HEK293 (cell line): ENCODE data around the gene VDR.

Experiments
- BCL11B ChIP-seq: fragments of 450-650 bp; formaldehyde crosslinking; IDR thresholded peaks from 2 replicates; pipeline ENCODE4 v1.5.1; 2016; ENCODE audit warnings: low read depth, missing biosample characterization, missing genetic modification characterization
- GLI2 ChIP-seq: fragments of 450-650 bp; formaldehyde crosslinking; IDR thresholded peaks from 2 replicates; pipeline ENCODE4; 2017; ENCODE audit warnings: missing biosample characterization, missing genetic modification characterization, low read depth, borderline replicate concordance
- MZF1 ChIP-seq: fragments of 450-650 bp; formaldehyde crosslinking; IDR thresholded peaks from 2 replicates; pipeline ENCODE4 v1.5.1; 2017; ENCODE audit warnings: missing biosample characterization, missing genetic modification characterization, borderline replicate concordance
- OVOL3 ChIP-seq: fragments of 450-650 bp; formaldehyde crosslinking; IDR thresholded peaks from 2 replicates; pipeline ENCODE4 v1.5.1; 2016; ENCODE audit warnings: missing biosample characterization, missing genetic modification characterization
- REST ChIP-seq: fragments of 450-650 bp; formaldehyde crosslinking; IDR thresholded peaks from 2 replicates; pipeline ENCODE4 v1.5.1; 2016; ENCODE audit warnings: missing biosample characterization, missing genetic modification characterization
- ZBTB1 ChIP-seq: fragments of 450-650 bp; formaldehyde crosslinking; IDR thresholded peaks from 2 replicates; pipeline ENCODE4 v1.5.1; 2016; ENCODE audit warnings: missing biosample characterization, missing genetic modification characterization
- ZFHX2 ChIP-seq: fragments of 450-650 bp; formaldehyde crosslinking; conservative IDR thresholded peaks from 2 replicates; pipeline ENCODE4 v1.5.1; 2016; ENCODE audit warnings: missing biosample characterization, missing genetic modification characterization
- ZIC2 ChIP-seq: fragments of 450-650 bp; formaldehyde crosslinking; IDR thresholded peaks from 2 replicates; pipeline ENCODE4 v1.5.1; 2016; ENCODE audit warnings: missing biosample characterization, missing genetic modification characterization
- ZNF146 ChIP-seq: fragments of 450-650 bp; formaldehyde crosslinking; IDR thresholded peaks from 2 replicates; pipeline ENCODE4 v1.5.1; 2016; ENCODE audit warnings: missing biosample characterization, missing genetic modification characterization
- ZNF211 ChIP-seq: fragments of 450-650 bp; formaldehyde crosslinking; IDR thresholded peaks from 2 replicates; pipeline ENCODE4 v1.5.1; 2016; ENCODE audit warnings: low read depth, missing biosample characterization, missing genetic modification characterization
- ZNF23 ChIP-seq: fragments of 450-650 bp; formaldehyde crosslinking; IDR thresholded peaks from 2 replicates; pipeline ENCODE4 v1.5.1; 2016; ENCODE audit warnings: missing biosample characterization, missing genetic modification characterization, borderline replicate concordance
- ZNF274 ChIP-seq, 2 experiments: fragments of 200-500 bp in 1 of 2; fragments of 450-650 bp in 1 of 2; sonication (Bioruptor generic) in 1 of 2; formaldehyde crosslinking in 1 of 2; IDR thresholded peaks; 2 replicates each; pipeline versions ENCODE4 v1.5.1 to v1.6.1; 2014 to 2016; ENCODE audit warnings: borderline replicate concordance in 1 of 2, inconsistent platforms in 1 of 2, low read length in 1 of 2, missing biosample characterization in 1 of 2, missing genetic modification characterization in 1 of 2
- ZNF488 ChIP-seq: fragments of 450-650 bp; formaldehyde crosslinking; IDR thresholded peaks from 2 replicates; pipeline ENCODE4 v1.5.1; 2016; ENCODE audit warnings: missing biosample characterization, missing genetic modification characterization
- ZNF621 ChIP-seq: fragments of 450-650 bp; formaldehyde crosslinking; IDR thresholded peaks from 2 replicates; pipeline ENCODE4 v1.5.1; 2017; ENCODE audit warnings: missing biosample characterization, missing genetic modification characterization
- ZNF76 ChIP-seq: fragments of 450-650 bp; formaldehyde crosslinking; IDR thresholded peaks from 2 replicates; pipeline ENCODE4; 2016; ENCODE audit warnings: low read depth, missing biosample characterization, missing genetic modification characterization, borderline replicate concordance
- ZNF776 ChIP-seq: fragments of 450-650 bp; formaldehyde crosslinking; IDR thresholded peaks from 2 replicates; pipeline ENCODE4 v1.5.0; 2017; ENCODE audit warnings: missing biosample characterization, missing genetic modification characterization, borderline replicate concordance
- TF ChIP-seq, protein P1 (sequence below): fragments of 450-650 bp; formaldehyde crosslinking; IDR thresholded peaks from 2 replicates; pipeline ENCODE4 v1.5.1; 2016; ENCODE audit warnings: missing biosample characterization, missing genetic modification characterization
- TF ChIP-seq, protein P2 (sequence below): fragments of 450-650 bp; formaldehyde crosslinking; IDR thresholded peaks from 2 replicates; pipeline ENCODE4 v1.5.1; 2016; ENCODE audit warnings: missing biosample characterization, missing genetic modification characterization, low read depth
- TF ChIP-seq, protein P3 (sequence below): fragments of 450-650 bp; formaldehyde crosslinking; IDR thresholded peaks from 2 replicates; pipeline ENCODE4; 2016; ENCODE audit warnings: missing biosample characterization, missing genetic modification characterization
- TF ChIP-seq, protein P4 (sequence below): fragments of 450-650 bp; formaldehyde crosslinking; IDR thresholded peaks from 2 replicates; pipeline ENCODE4 v1.5.1; 2016; ENCODE audit warnings: missing biosample characterization, missing genetic modification characterization
- TF ChIP-seq, protein P5 (sequence below): fragments of 450-650 bp; formaldehyde crosslinking; IDR thresholded peaks from 2 replicates; pipeline ENCODE4 v1.5.1; 2016; ENCODE audit warnings: missing biosample characterization, missing genetic modification characterization
- TF ChIP-seq, protein P6 (sequence below): fragments of 450-650 bp; formaldehyde crosslinking; IDR thresholded peaks from 2 replicates; pipeline ENCODE4 v1.5.1; 2016; ENCODE audit warnings: missing biosample characterization, missing genetic modification characterization

Gene VDR

DNA sequence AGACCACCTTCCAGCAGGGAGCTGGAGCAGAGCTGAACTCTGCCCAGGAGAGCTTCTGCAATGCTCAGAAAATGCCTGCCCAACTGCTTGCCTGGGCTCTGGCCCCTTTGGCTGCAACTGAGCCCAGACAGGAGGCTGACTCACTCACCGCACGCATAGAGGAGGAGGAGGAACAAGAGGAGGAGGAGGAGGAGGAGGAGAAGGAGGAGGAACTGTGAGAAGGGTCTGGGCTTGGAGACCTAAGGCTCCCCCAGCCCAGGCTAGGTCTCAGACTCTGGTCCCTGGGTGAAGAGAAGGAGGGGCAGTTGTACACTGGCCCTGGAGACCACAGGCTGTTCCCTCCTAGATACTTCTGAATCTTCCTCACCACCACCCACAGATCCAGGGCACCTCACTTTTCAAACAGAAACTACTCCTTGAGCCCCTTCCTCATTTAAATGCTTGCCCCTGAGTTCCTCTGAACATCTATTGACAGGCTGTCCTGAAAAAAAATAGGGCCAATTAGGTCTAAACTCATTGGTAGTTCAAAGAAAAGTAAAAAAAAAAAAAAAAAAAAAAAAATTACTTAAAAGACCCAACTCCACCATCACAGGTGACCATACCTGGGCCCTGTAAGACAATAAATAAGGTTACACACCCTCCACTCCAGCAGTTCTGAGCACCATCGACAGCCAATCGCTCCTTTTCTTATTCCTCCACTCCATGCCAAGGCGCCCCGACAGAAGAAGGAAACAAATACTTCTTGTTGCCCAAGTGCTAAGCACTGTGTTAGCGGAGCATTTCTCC lies 674 bp downstream of the VDR start (continued):
- no peak for TF ChIP-seq BCL11B (tag by site-specific recombination)
- TF ChIP-seq REST (tag by site-specific recombination) = no peak
- TF ChIP-seq ZNF146 (tag by site-specific recombination) = no peak
- peak; percentile 91 for TF ChIP-seq ZFHX2 (tag by site-specific recombination)
- TF ChIP-seq, protein P1, sequence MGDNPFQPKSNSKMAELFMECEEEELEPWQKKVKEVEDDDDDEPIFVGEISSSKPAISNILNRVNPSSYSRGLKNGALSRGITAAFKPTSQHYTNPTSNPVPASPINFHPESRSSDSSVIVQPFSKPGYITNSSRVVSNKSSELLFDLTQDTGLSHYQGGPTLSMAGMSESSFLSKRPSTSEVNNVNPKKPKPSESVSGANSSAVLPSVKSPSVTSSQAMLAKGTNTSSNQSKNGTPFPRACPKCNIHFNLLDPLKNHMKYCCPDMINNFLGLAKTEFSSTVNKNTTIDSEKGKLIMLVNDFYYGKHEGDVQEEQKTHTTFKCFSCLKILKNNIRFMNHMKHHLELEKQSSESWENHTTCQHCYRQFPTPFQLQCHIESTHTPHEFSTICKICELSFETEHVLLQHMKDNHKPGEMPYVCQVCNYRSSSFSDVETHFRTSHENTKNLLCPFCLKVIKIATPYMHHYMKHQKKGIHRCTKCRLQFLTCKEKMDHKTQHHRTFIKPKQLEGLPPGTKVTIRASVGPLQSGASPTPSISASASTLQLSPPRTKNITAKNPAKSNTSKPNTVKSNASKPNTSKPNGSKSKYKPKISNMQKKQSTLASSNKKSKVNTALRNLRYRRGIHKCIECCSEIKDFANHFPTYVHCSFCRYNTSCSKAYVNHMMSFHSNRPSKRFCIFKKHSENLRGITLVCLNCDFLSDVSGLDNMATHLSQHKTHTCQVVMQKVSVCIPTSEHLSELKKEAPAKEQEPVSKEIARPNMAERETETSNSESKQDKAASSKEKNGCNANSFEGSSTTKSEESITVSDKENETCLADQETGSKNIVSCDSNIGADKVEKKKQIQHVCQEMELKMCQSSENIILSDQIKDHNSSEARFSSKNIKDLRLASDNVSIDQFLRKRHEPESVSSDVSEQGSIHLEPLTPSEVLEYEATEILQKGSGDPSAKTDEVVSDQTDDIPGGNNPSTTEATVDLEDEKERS (tag by site-specific recombination) = no peak
- TF ChIP-seq, protein P2, sequence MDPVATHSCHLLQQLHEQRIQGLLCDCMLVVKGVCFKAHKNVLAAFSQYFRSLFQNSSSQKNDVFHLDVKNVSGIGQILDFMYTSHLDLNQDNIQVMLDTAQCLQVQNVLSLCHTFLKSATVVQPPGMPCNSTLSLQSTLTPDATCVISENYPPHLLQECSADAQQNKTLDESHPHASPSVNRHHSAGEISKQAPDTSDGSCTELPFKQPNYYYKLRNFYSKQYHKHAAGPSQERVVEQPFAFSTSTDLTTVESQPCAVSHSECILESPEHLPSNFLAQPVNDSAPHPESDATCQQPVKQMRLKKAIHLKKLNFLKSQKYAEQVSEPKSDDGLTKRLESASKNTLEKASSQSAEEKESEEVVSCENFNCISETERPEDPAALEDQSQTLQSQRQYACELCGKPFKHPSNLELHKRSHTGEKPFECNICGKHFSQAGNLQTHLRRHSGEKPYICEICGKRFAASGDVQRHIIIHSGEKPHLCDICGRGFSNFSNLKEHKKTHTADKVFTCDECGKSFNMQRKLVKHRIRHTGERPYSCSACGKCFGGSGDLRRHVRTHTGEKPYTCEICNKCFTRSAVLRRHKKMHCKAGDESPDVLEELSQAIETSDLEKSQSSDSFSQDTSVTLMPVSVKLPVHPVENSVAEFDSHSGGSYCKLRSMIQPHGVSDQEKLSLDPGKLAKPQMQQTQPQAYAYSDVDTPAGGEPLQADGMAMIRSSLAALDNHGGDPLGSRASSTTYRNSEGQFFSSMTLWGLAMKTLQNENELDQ (tag by site-specific recombination) = no peak
- TF ChIP-seq ZNF76 (tag by site-specific recombination) = no peak
- TF ChIP-seq ZNF274 (IDR thresholded peaks at IDR 0.05; ENCODE audit: low read length) = no peak
- TF ChIP-seq ZNF274 (tag by site-specific recombination; IDR thresholded peaks at IDR 0.05; ENCODE audit: borderline replicate concordance) = no peak
- no peak for TF ChIP-seq ZNF488
- TF ChIP-seq ZNF211 = no peak
- TF ChIP-seq, protein P3, sequence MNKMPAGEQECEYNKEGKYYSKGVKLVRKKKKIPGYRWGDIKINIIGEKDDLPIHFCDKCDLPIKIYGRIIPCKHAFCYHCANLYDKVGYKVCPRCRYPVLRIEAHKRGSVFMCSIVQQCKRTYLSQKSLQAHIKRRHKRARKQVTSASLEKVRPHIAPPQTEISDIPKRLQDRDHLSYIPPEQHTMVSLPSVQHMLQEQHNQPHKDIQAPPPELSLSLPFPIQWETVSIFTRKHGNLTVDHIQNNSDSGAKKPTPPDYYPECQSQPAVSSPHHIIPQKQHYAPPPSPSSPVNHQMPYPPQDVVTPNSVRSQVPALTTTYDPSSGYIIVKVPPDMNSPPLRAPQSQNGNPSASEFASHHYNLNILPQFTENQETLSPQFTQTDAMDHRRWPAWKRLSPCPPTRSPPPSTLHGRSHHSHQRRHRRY (tag by site-specific recombination) = no peak
- TF ChIP-seq ZNF23 (tag by site-specific recombination) = no peak
- TF ChIP-seq, protein P4, sequence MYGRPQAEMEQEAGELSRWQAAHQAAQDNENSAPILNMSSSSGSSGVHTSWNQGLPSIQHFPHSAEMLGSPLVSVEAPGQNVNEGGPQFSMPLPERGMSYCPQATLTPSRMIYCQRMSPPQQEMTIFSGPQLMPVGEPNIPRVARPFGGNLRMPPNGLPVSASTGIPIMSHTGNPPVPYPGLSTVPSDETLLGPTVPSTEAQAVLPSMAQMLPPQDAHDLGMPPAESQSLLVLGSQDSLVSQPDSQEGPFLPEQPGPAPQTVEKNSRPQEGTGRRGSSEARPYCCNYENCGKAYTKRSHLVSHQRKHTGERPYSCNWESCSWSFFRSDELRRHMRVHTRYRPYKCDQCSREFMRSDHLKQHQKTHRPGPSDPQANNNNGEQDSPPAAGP (tag by site-specific recombination) = no peak
- TF ChIP-seq, protein P5, sequence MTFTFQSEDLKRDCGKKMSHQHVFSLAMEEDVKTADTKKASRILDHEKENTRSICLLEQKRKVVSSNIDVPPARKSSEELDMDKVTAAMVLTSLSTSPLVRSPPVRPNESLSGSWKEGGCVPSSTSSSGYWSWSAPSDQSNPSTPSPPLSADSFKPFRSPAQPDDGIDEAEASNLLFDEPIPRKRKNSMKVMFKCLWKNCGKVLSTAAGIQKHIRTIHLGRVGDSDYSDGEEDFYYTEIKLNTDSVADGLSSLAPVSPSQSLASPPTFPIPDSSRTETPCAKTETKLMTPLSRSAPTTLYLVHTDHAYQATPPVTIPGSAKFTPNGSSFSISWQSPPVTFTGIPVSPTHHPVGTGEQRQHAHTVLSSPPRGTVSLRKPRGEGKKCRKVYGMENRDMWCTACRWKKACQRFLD (tag by site-specific recombination) = no peak
- TF ChIP-seq MZF1 = no peak
- TF ChIP-seq ZBTB1 = no peak
- TF ChIP-seq ZNF776 (tag by site-specific recombination) = no peak
- no peak for TF ChIP-seq OVOL3 (tag by site-specific recombination)
- TF ChIP-seq, protein P6, sequence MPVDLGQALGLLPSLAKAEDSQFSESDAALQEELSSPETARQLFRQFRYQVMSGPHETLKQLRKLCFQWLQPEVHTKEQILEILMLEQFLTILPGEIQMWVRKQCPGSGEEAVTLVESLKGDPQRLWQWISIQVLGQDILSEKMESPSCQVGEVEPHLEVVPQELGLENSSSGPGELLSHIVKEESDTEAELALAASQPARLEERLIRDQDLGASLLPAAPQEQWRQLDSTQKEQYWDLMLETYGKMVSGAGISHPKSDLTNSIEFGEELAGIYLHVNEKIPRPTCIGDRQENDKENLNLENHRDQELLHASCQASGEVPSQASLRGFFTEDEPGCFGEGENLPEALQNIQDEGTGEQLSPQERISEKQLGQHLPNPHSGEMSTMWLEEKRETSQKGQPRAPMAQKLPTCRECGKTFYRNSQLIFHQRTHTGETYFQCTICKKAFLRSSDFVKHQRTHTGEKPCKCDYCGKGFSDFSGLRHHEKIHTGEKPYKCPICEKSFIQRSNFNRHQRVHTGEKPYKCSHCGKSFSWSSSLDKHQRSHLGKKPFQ = no peak
- no peak for TF ChIP-seq ZIC2 (tag by site-specific recombination)
- no peak for TF ChIP-seq GLI2
- no peak for TF ChIP-seq ZNF621 (tag by site-specific recombination)
